ENCODE data around the gene JAKMIP1. TPM values are rescaled to one million over a fixed set of nuclear protein-coding genes. Genes with fewer than 3 reads are reported as not detected.

The JAKMIP1 gene
- total and polyA plus RNA-seq, 4 donors: 0.08 to 0.46 (median 0.22) TPM

DNA sequence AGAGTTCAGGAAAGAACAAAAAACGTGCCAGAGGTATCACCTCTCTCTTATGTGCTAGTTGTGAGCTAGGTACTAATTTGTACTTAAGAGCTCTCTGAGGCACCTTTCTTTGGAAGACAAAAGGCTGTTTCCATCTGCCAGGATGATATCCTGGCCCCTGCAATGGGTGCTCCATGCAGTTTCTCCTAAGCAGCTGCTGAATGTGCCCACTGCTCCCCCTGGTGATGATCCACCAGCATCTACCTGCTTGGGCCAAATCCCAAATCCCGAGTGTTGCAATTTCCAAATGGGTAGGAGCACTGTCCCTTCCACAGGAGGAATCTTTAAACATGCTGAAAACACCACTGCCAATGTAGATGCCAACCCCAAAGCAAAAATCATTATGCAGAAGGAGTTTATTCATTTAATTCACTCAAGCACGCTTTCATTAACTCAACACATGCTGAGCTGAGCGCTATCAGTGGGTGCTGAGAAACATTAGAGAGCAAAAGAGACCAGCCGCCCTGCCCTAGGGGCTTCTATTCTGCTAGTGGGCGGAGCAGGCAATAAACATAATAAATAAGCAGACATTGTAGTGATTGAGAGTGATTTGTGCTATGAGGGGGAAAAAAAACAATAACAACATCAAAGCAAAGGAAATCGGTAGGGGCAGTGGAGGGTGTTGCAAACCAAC, 112.5 kb downstream of the JAKMIP1 start:
- 56 to 62% methylated on average over 7 of the region's 7 CpGs for WGBS, 2 donors
- no peaks in the 10 kb centered on the region for H3K4me1 ChIP-seq (ENCODE audit: control insufficient read depth in 5 of 5, insufficient read depth in 5 of 5, low read length in 5 of 5)
- H3K9me3 ChIP-seq (ENCODE audit: control insufficient read depth in 4 of 4, insufficient read depth in 3 of 4, low read length in 3 of 4): no peaks in the 10 kb centered on the region
- ATAC-seq (ENCODE audit: insufficient read depth, low FRiP score) (no peak), DNase-seq (peak; percentile 37 to 60 (median 42))
- no peak overlapping the region for H3K9ac ChIP-seq (ENCODE audit: insufficient read depth in 1 of 2, low read length in 2 of 2)
- TF ChIP-seq, protein P1, sequence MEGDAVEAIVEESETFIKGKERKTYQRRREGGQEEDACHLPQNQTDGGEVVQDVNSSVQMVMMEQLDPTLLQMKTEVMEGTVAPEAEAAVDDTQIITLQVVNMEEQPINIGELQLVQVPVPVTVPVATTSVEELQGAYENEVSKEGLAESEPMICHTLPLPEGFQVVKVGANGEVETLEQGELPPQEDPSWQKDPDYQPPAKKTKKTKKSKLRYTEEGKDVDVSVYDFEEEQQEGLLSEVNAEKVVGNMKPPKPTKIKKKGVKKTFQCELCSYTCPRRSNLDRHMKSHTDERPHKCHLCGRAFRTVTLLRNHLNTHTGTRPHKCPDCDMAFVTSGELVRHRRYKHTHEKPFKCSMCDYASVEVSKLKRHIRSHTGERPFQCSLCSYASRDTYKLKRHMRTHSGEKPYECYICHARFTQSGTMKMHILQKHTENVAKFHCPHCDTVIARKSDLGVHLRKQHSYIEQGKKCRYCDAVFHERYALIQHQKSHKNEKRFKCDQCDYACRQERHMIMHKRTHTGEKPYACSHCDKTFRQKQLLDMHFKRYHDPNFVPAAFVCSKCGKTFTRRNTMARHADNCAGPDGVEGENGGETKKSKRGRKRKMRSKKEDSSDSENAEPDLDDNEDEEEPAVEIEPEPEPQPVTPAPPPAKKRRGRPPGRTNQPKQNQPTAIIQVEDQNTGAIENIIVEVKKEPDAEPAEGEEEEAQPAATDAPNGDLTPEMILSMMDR (IDR thresholded peaks at IDR 0.05; ENCODE audit: control extremely low read depth, extremely low read depth): peak; percentile 13
- H3K36me3 ChIP-seq (ENCODE audit: control insufficient read depth in 4 of 4, insufficient read depth in 4 of 4, low read length in 4 of 4): no peaks in the 10 kb centered on the region
- H3K4me3 ChIP-seq: no peak overlapping the region
- peaks cover 0 to 3% (median 0%) of the 10 kb centered on the region in 3 donors for H3K27me3 ChIP-seq (ENCODE audit: control insufficient read depth in 3 of 3, insufficient read depth in 3 of 3, low read length in 2 of 3)
- H3K27ac ChIP-seq (ENCODE audit: low read depth in 1 of 2, low read length in 1 of 2): no peak overlapping the region

DNA sequence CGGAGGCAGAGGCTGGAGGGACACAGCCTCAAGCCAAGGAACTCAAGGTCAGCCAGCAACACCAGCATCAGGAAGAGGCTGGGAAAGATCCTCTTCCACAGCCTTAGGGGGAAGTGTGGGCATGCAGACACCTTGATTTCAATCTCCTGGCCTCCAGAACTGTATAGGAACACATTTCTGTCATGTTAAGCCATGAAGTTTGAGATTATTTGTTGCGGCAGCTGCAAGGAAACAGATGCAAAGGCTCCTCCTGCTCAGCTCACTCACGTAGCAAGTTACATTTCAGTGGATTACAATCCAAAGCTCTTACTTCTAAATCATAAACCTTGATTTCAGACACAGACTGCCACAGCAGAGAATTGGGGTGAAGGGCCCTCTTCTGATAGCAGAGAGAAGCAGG, 113.5 kb downstream of the JAKMIP1 start:
- H3K4me3 ChIP-seq: no peak overlapping the region
- whole genome bisulfite sequencing, 2 donors: 89 to 97% methylated on average over 3 of the region's 3 CpGs

DNA sequence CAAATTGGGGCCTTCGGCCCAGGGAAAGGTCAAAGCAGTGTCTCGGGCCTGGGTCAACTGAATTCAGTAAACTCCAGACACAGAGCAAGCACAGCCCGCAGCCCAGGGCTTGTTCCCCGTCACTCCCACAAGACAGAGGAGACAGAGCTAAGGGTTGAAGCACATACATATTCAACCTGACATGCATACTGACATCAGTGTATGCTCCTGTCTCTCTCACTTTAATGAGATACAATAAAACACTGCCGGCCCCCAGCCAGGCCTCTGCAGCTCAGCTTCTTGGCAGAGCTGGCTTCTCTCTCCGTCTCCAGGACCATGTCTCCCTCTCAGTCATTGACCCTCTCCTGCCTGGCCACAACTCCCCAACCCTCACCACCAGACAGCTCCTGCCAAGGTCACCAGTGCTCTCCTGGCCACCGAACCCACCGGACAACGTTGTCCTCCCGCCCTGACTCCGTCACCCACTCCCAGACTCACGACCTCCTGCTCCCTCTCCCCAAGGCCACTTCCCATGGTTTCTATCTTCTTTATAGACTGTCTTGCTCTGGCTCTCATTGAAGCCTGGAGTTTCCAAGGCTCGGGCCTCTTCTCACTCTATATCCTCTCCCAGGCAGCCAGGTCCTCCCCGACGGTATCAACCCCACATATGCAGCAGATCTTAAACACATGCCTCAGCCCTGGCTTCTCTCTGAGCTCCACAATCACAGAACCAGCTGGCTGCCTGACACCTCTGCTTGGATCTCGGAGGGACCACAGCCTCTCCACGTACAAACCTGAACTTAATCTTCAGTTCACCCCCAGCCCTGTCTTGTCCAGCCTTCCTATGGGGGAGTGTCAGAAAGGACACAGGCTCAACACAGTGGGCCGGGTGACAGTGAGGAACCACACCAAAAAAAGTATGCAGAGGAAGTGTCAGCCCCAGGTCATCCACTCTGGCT, 114.4 kb downstream of the JAKMIP1 start:
- 80 to 87% methylated on average over 18 of the region's 18 CpGs for WGBS, 2 donors
- Histone ChIP-seq H3K36me3 (ENCODE audit: control insufficient read depth in 4 of 4, insufficient read depth in 4 of 4, low read length in 4 of 4) (no peaks in the 10 kb centered on the region), H3K9ac (ENCODE audit: insufficient read depth in 1 of 2, low read length in 2 of 2) (no peak overlapping the region), H3K27ac (ENCODE audit: low read depth in 1 of 2, low read length in 1 of 2) (no peak overlapping the region), H3K4me3 (no peak overlapping the region), H3K27me3 (ENCODE audit: control insufficient read depth in 3 of 3, insufficient read depth in 3 of 3, low read length in 2 of 3) (peaks cover 0 to 3% (median 0%) of the 10 kb centered on the region in 3 donors), H3K9me3 (ENCODE audit: control insufficient read depth in 4 of 4, insufficient read depth in 3 of 4, low read length in 3 of 4) (no peaks in the 10 kb centered on the region), H3K4me1 (ENCODE audit: control insufficient read depth in 5 of 5, insufficient read depth in 5 of 5, low read length in 5 of 5) (no peaks in the 10 kb centered on the region)
- no peak for ATAC-seq (ENCODE audit: insufficient read depth, low FRiP score)
- no peak for DNase-seq
- TF ChIP-seq, protein P1 (IDR thresholded peaks at IDR 0.05; ENCODE audit: control extremely low read depth, extremely low read depth): no peak

More for the DNA sequence above, 113.5 kb downstream of the JAKMIP1 start:
- no peaks in the 10 kb centered on the region for H3K9me3 ChIP-seq (ENCODE audit: control insufficient read depth in 4 of 4, insufficient read depth in 3 of 4, low read length in 3 of 4)
- DNase-seq: no peak
- H3K27me3 ChIP-seq (ENCODE audit: control insufficient read depth in 3 of 3, insufficient read depth in 3 of 3, low read length in 2 of 3): peaks cover 0 to 3% (median 0%) of the 10 kb centered on the region in 3 donors
- no peak overlapping the region for H3K27ac ChIP-seq (ENCODE audit: low read depth in 1 of 2, low read length in 1 of 2)
- ATAC-seq (ENCODE audit: insufficient read depth, low FRiP score): no peak
- H3K36me3 ChIP-seq (ENCODE audit: control insufficient read depth in 4 of 4, insufficient read depth in 4 of 4, low read length in 4 of 4): no peaks in the 10 kb centered on the region
- H3K4me1 ChIP-seq (ENCODE audit: control insufficient read depth in 5 of 5, insufficient read depth in 5 of 5, low read length in 5 of 5): no peaks in the 10 kb centered on the region
- H3K9ac ChIP-seq (ENCODE audit: insufficient read depth in 1 of 2, low read length in 2 of 2): no peak overlapping the region
- TF ChIP-seq, protein P1 (IDR thresholded peaks at IDR 0.05; ENCODE audit: control extremely low read depth, extremely low read depth): no peak
